Measurements from ENCODE around the gene KRTAP10-10.
"Not testable (repeated sequence)": the region's sequence is repeated elsewhere in the genome, so short reads cannot be mapped to it uniquely, and the experiment has no call there.

The KRTAP10-10 gene

DNA sequence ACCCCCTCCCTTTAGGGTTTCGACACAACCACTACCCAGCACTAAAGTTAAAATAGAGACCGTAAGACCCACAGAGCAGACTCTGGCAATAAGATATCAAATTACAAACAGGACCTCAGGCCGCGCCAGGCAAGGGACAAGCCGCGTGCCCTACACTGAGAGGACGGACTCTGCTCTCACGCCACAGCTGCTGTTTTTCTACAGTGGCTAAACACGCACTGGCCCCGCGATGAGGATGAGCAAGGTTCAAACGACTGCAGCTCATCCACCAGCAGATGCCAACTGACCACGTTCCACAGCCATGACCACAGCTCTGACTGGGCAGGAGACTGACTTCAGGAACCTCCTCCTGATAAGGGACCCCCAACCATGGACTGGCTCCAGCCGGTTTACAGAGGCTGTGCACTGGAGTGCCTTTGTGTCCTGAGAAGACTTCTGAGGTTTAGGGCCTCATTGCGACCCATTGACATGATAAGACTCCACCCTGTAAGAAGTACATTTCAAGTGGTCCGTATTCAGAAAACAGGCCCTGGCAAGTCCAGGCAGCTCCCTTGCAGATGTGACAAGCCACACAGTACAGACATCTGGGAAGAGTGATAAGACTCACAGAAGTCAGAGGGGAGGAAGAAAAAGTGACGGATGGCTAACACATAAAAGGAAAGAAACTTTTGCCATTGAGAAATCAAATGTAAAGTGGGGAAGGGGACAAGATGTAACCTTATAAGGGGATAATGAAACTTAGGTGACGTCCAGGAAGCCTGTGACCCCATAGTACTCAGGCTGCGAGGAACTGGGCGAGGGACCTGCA is 43.4 kb upstream of the KRTAP10-10 start:
- DNase-seq (ENCODE audit: low spot score): no peak
- TF ChIP-seq, protein P1, sequence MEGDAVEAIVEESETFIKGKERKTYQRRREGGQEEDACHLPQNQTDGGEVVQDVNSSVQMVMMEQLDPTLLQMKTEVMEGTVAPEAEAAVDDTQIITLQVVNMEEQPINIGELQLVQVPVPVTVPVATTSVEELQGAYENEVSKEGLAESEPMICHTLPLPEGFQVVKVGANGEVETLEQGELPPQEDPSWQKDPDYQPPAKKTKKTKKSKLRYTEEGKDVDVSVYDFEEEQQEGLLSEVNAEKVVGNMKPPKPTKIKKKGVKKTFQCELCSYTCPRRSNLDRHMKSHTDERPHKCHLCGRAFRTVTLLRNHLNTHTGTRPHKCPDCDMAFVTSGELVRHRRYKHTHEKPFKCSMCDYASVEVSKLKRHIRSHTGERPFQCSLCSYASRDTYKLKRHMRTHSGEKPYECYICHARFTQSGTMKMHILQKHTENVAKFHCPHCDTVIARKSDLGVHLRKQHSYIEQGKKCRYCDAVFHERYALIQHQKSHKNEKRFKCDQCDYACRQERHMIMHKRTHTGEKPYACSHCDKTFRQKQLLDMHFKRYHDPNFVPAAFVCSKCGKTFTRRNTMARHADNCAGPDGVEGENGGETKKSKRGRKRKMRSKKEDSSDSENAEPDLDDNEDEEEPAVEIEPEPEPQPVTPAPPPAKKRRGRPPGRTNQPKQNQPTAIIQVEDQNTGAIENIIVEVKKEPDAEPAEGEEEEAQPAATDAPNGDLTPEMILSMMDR (IDR thresholded peaks at IDR 0.05; ENCODE audit: borderline replicate concordance, control extremely low read depth, extremely low read depth, insufficient read depth, missing control alignments): no peak
- in situ Hi-C loops (cut with MboI; ENCODE audit: low sequenced_read_pairs, unreplicated experiment): no loop called here

DNA sequence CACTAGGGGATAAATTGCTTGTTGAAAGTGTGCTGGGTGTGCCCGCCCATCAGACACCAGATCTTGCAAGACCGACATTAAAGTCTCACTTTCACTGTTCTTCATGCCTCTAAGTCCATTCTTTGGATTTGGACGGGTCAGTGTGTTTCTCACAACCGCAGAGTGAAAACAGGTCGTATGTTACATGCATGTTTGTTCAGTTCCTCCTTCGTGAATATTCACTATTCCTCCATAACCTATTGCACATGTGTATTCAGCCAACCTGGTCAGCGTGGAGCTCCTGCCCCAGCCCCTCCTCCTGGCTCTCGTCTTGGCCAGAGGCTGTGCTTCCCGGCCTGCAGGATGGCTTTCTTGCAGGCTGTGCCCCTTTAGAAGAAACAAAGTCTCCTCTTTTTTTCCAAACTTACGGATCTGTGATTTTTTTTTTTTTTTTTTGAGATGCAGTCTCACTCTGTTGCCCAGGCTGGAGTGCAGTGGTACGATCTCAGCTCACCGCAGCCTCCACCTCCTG is 42.7 kb upstream of the KRTAP10-10 start:
- in situ Hi-C loops (cut with MboI; ENCODE audit: low sequenced_read_pairs, unreplicated experiment): no loop called here
- TF ChIP-seq, protein P1 (IDR thresholded peaks at IDR 0.05; ENCODE audit: borderline replicate concordance, control extremely low read depth, extremely low read depth, insufficient read depth, missing control alignments): no peak
- no peak for DNase-seq (ENCODE audit: low spot score)

GRCh38 chr21:44595524-44595923 is 41.6 kb upstream of the KRTAP10-10 start:
- DNase-seq (ENCODE audit: low spot score): no peak
- in situ Hi-C loops (cut with MboI; ENCODE audit: low sequenced_read_pairs, unreplicated experiment): no loop called here
- TF ChIP-seq, protein P1 (IDR thresholded peaks at IDR 0.05; ENCODE audit: borderline replicate concordance, control extremely low read depth, extremely low read depth, insufficient read depth, missing control alignments): no peak

DNA sequence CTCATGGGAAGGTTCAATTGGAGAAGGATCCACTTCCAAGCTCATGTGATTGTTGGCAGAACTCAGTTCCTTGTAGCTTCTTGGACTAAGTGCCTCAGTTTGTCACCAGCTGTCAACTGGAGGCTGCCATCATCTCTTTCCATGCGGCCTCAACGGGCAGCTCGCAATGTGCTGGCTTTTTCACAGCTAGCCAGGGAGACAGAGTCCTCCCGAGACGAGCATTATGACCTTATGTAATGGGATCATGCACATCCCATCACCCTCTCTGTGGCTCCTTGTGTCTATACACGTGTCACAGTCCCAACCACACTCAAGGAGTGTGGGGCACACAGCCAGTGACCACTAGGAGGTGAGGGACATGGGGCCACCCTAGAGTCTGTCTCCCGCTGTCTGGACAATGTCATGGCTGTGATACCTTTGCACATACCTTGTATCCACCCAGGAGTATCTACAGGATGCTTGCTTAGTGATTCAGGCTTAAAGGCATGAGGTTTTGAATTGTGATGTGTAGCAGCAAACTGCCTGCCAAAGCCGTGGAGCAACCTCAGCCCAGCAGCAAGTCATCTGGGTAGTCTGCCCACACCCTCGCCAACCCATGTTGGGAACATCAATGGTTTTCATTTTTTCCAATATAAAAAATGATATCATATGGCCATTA is 41.0 kb upstream of the KRTAP10-10 start:
- in situ Hi-C loops (cut with MboI; ENCODE audit: low sequenced_read_pairs, unreplicated experiment): no loop called here
- no peak for DNase-seq (ENCODE audit: low spot score)
- TF ChIP-seq, protein P1 (IDR thresholded peaks at IDR 0.05; ENCODE audit: borderline replicate concordance, control extremely low read depth, extremely low read depth, insufficient read depth, missing control alignments): no peak

- in situ Hi-C loops (cut with MboI; ENCODE audit: low sequenced_read_pairs, unreplicated experiment): no loop called here
- DNase-seq (ENCODE audit: low spot score): no peak
- TF ChIP-seq, protein P1 (IDR thresholded peaks at IDR 0.05; ENCODE audit: borderline replicate concordance, control extremely low read depth, extremely low read depth, insufficient read depth, missing control alignments): no peak
These were observed 39.1 kb upstream of the KRTAP10-10 start for GRCh38 chr21:44598061-44598460.

DNA sequence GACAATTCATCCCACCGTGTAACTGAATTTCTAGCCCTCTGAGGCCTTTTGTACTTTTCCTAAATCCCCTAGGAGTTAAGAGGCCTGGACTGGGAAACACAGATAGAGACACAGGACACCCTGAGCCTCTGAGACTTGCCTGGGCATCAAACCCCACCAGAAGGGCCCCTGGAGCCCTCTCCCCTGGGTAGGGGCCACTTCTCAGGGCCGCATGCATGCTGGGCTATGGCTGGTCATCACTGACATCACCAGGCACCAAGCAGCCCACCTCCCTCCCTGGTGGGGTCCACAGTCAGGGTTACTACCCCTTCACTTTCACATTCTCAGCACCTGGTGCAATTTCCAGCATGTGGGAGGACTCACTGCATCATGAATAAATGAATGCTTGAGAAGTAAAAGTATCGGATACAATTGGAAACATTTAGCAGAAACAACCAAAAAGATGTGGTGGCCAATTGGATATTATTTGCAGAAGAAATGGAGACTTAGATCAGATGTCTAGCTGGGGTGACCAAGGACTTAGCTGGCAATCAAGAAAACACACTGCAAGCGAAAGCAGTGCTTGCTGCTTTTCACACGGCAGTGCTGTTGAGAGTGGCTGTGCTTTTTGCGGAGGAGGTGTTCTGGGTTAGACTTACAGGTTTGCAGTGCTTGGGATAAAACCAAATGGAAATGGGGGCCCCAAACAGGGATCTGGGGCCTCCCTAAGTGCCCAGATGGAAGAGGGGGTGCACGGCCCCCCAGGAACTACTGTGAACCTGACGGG is 37.7 kb upstream of the KRTAP10-10 start:
- in situ Hi-C loops (cut with MboI; ENCODE audit: low sequenced_read_pairs, unreplicated experiment): no loop called here
- TF ChIP-seq, protein P1 (IDR thresholded peaks at IDR 0.05; ENCODE audit: borderline replicate concordance, control extremely low read depth, extremely low read depth, insufficient read depth, missing control alignments): no peak
- DNase-seq (ENCODE audit: low spot score): no peak

DNA sequence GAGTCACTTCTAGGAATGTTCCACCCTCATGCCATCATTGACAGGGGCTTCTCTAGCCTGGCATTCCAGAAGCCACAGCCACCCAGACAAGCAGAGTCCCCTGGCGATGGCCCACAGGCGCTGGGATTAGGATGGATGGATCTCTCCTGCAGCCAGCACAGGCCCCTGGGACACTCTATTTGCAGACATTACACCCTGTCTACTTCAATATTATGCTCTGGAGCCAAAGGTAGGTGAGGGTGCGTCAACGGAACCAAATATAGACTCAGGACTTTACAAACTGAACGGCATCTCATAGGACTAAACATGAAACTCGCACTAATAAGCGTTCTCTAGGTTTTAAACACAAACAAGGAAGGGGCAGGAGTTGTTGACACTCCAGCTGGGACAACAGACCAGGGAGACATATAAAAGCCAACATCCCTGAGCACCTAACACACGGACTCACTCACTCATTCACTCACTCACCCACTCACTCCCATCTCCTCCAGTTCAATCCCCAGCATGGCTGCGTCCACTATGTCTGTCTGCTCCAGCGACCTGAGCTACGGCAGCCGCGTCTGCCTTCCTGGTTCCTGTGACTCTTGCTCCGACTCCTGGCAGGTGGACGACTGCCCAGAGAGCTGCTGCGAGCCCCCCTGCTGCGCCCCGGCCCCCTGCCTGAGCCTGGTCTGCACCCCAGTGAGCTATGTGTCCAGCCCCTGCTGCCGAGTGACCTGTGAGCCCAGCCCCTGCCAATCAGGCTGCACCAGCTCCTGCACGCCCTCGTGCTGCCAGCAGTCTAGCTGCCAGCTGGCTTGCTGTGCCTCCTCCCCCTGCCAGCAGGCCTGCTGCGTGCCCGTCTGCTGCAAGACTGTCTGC is 36.8 kb upstream of the KRTAP10-10 start, which contains the start of gene KRTAP10-7:
TSS of gene KRTAP10-7 (plus strand) at position 480 of the 861 bp plus-strand sequence. CDS start at position 505, 25 bp downstream.
- in situ Hi-C loops (cut with MboI; ENCODE audit: low sequenced_read_pairs, unreplicated experiment); DNase-seq (ENCODE audit: low spot score): not testable (repeated sequence)

DNA sequence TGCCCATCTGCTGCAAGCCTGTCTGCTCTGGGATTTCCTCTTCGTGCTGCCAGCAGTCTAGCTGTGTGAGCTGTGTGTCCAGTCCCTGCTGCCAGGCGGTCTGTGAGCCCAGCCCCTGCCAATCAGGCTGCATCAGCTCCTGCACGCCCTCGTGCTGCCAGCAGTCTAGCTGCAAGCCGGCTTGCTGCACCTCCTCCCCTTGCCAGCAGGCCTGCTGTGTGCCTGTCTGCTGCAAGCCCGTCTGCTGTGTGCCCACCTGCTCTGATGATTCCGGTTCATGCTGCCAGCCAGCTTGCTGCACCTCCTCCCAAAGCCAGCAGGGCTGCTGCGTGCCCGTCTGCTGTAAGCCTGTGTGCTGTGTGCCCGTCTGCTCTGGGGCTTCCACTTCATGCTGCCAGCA is 36.1 kb upstream of the KRTAP10-10 start:
- DNase-seq (ENCODE audit: low spot score); in situ Hi-C loops (cut with MboI; ENCODE audit: low sequenced_read_pairs, unreplicated experiment): not testable (repeated sequence)
